HuH-7 (cell line): ENCODE data around the gene ANKRD65.
"Not testable (repeated sequence)": the region's sequence is repeated elsewhere in the genome, so short reads cannot be mapped to it uniquely, and the experiment has no call there.

Source experiments
- DNase-seq: peaks from one replicate; pipeline ENCODE4 v3.0.0; 2011; ENCODE audit warnings: low spot score

Gene ANKRD65

GRCh38 chr1:1430114-1430982 lies 9.3 kb upstream of the ANKRD65 start:
- no peak for DNase-seq

GRCh38 chr1:1429671-1430073 lies 8.6 kb upstream of the ANKRD65 start:
- peak; percentile 83 for DNase-seq

GRCh38 chr1:1428967-1429366 lies 7.9 kb upstream of the ANKRD65 start:
- DNase-seq: not testable (repeated sequence)

- no peak for DNase-seq
Measured at GRCh38 chr1:1428174-1428573, 7.1 kb upstream of the ANKRD65 start.

GRCh38 chr1:1427820-1428148 lies 6.7 kb upstream of the ANKRD65 start:
- no peak for DNase-seq

- DNase-seq: no peak
Measured at GRCh38 chr1:1427106-1427819, 6.2 kb upstream of the ANKRD65 start.

GRCh38 chr1:1426496-1427105 lies 5.5 kb upstream of the ANKRD65 start:
- DNase-seq: peak; percentile 37

- DNase-seq: no peak
Measured at GRCh38 chr1:1425753-1426495, 4.8 kb upstream of the ANKRD65 start.

- no peak for DNase-seq
Measured at GRCh38 chr1:1425426-1425752, 4.3 kb upstream of the ANKRD65 start.

GRCh38 chr1:1424707-1425106 lies 3.6 kb upstream of the ANKRD65 start:
- DNase-seq: no peak

- DNase-seq: no peak
Measured at GRCh38 chr1:1423245-1423597, 2.1 kb upstream of the ANKRD65 start.

- DNase-seq: no peak
Measured at GRCh38 chr1:1422465-1423244, 1.6 kb upstream of the ANKRD65 start.

- DNase-seq: peak; percentile 12
Measured at GRCh38 chr1:1421907-1422464, 910 bp upstream of the ANKRD65 start.

GRCh38 chr1:1420654-1421141 lies 378 bp downstream of the ANKRD65 start:
- DNase-seq: peak; percentile 17

GRCh38 chr1:1419813-1420653 lies 1.0 kb downstream of the ANKRD65 start:
- DNase-seq: peak; percentile 47

GRCh38 chr1:1419363-1419812 lies 1.7 kb downstream of the ANKRD65 start:
- DNase-seq: no peak

- no peak for DNase-seq
Measured at GRCh38 chr1:1418464-1419362, 2.4 kb downstream of the ANKRD65 start.

GRCh38 chr1:1417825-1418463 lies 3.1 kb downstream of the ANKRD65 start:
- not testable (repeated sequence) for DNase-seq

- peak; percentile 48 for DNase-seq
Measured at GRCh38 chr1:1417396-1417795, 3.7 kb downstream of the ANKRD65 start.
